B cell (primary cell): ENCODE results near the gene CABP2.

Source experiments
- CTCF ChIP-seq: fragments of 200-600 bp; IDR thresholded peaks from one replicate; pipeline ENCODE4 v1.8.0; 2022; ENCODE audit warnings: antibody characterized with exemption, mild to moderate bottlenecking
- EZH2 ChIP-seq: IDR thresholded peaks from 2 replicates; pipeline ENCODE4 v1.6.1; 2012; ENCODE audit warnings: borderline replicate concordance, low read depth, mild to moderate bottlenecking, moderate library complexity, low read length; ENCODE audit not compliant: insufficient read depth, poor library complexity, severe bottlenecking

- TF ChIP-seq CTCF (no peak), EZH2 (no peak)
Observed at GRCh38 chr11:67507864-67508485, 15.3 kb downstream of the CABP2 start, which contains the start of gene CDK2AP2.
